GM21447 (cell line): ENCODE measurements around the gene KRT2.
"Not testable (repeated sequence)": the region's sequence is repeated elsewhere in the genome, so short reads cannot be mapped to it uniquely, and the experiment has no call there.

Experiments
- ATAC-seq: cut with Tn5 transposase; IDR thresholded peaks from one replicate; pipeline ENCODE4 v1.9.1; 2021; ENCODE audit not compliant: unreplicated experiment

KRT2 gene

GRCh38 chr12:52685406-52685890, 33.4 kb upstream of the KRT2 start:
- ATAC-seq = no peak

DNA sequence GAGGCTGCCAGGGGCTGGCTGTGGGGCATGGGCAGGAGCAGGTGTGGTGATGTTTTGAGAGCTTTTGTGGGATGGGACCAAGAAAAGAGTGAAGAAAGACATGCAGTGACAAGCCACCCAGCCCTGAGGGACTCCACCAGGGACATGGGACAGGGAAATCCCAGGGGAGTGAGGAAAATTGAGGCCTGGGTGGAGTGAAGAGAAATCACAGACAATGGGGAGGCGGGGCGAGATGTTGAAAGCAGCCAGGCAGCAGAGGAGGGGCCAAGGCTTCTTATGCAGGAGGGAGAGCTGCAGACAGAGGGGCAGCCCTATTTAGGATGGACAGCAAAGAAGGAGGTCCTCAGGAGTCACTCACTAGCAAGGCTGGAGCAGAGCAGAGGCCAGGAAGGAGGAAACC, 32.4 kb upstream of the KRT2 start:
- ATAC-seq = no peak

DNA sequence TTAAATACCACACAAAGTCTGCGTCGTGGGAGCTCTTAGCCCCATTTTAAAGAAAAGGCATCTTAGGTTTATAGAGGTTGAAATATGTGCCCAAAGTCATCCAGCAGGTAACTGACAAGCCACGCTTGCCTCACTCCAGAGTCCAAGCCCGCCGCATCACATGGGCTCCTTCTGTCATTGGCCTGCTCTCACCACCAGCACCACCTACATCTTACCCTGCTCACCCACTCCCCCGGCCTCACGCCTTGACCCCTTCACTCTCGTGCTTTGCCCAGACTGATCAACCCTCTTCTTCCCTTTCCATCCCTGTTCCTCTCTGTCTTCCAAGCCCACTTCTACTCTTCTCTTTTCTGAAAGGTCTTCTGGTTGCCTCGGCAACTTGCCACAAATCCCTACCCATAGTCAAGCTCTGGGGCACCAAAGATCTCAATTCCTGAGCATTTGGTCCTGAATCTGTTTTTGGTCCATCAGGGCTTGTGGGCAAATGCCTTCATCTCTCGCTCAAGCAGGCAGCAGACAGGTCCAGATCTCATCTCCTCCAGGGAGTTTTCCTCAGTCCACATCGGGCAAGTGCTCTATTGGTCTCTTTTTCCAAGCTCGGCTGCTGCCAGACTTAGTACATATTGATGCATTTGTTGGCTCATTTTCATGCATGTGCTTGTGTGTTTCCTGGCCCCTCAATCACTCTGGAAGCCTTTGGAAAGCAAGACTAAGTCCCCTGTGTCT, 31.7 kb upstream of the KRT2 start:
- ATAC-seq = no peak

GRCh38 chr12:52682938-52683574, 31.0 kb upstream of the KRT2 start:
- no peak for ATAC-seq

GRCh38 chr12:52682381-52682660, 30.3 kb upstream of the KRT2 start:
- ATAC-seq = no peak

DNA sequence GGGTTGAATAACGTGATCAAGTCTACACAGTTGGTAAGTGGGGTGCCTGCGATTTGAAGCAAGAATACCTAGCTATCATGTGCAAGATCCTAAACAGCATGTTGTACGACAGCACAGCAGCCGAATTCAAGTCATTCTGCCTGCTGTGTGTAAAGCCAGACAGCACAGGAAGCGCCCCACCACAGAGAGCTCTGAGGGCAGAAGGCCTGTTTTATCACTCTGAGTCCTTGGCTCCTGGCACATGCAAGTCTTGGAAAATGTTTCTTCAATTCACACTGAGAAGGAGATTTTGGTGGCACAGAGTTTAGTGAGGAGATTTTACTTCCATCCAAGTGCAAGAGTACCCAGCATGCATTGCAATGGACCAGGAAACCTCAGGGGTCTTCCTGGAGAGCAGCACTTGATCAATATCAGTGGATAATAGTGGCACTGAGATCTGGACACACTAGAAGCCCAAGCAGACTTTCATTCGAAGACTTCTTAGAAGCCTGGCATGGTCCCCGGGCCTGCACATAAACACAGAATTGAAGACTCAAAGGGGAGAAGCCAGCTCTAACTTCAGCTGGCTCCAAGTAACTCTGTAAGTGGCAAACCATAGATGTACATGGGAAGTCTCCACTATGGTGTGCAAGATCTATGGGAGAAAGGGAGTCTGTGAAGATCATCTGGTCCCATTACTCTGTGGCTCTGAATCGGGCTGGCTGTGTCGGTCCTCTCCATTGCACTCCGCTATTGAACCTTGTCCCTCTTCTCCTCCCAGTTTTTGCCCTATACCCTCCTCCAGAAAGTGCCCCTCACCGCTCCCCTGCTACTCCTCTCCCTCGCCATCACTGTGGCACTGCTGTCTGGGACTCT, 29.7 kb upstream of the KRT2 start:
- ATAC-seq = no peak

DNA sequence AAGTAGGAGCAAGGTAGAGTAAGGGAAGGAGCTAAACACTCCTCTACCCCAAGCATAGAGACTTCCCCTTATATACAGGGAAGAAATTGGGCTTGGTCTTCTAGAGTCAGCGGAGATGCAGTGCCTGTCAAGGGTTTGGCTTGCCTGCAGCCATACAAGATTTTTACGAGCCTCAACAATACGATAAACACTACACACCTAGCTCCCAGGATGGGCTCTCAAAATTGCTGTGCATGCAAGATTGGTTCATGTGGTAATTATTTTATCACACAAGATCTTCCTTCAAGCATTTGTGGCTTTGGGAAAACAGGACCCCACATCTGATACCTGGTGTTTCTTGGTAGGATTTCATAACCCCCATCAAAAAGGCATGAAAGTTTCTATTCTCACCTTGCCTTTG, 28.4 kb upstream of the KRT2 start, which contains the start of gene KRT1:
Gene KRT1 (minus strand): TSS at position 45 of the 400 bp plus-strand sequence. CDS start 59 bp downstream, outside the sequence.
- ATAC-seq = no peak

DNA sequence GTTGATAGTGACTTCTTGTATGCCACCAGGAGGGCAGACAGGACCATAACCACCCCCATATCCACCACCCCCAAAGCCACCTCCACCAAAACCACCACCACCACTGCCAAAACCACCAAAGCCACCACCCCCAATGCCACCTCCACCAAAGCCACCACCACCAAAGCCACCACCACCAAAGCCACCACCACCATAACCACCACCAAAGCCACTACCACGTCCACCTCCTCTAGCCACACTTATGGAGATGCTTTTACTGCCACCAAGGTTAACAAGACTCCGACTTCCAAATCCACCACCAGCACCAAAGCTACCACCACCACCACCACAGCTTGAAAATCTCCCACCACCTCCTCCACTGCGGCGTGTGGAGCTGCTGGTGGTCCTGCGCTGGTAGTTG, 27.9 kb upstream of the KRT2 start:
- no peak for ATAC-seq

- no peak for ATAC-seq
These were observed 25.7 kb upstream of the KRT2 start for GRCh38 chr12:52677671-52678070.

DNA sequence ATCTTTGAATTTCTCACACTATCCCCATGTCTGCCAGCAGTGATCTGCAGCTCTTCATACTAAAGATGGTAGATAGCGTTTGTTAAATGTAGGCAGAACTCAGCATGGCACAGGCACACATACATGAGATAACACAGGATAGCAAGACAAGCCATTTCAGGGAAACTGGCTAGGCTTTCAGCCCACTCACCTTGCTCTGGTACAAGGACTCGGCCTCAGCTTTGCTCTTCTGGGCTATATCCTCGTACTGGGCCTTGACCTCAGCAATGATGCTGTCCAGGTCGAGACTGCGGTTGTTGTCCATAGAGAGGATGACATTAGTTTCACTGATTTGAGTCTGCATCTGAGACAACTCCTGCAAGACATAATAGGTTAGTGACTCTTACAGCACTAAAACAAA, 25.1 kb upstream of the KRT2 start:
- ATAC-seq = no peak

- ATAC-seq = no peak
These were observed 24.2 kb upstream of the KRT2 start for GRCh38 chr12:52676163-52676562.

- ATAC-seq = no peak
These were observed 23.3 kb upstream of the KRT2 start for GRCh38 chr12:52675301-52675701.

GRCh38 chr12:52674433-52674775, 22.4 kb upstream of the KRT2 start:
- ATAC-seq = no peak

DNA sequence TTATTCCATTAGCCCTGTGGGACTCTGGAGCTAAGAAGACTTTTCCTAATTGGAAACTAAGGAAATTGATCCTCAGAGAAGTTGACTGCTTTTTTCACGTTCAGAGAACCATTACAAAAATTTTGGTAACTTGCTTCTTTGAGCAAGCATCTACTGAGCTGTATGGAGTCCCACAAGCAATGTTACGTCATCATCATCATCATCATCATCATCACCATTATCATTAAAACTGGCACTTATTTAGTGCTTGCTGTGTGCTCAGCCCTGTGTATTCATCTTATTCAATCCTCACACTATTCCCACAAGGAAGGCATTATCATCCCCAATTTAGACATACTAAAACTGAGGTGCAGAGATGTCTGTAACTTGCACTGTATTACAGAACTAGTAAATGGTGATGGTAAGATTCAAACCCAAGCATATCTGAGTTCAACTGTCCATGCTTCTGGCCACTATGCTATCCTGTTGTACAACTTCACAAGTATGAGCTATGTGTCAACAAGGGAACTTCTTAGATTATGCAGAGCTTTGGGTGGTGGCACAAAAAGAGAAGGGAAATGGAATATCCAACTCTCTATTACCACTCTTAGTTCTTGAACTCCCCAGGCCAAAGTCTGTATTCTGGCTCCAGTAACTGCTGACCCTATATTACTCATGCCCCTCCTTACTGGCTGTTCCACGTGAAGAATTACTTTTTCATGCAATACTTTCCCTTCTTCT, 21.9 kb upstream of the KRT2 start:
- ATAC-seq = no peak

GRCh38 chr12:52673217-52673616, 21.2 kb upstream of the KRT2 start:
- no peak for ATAC-seq

DNA sequence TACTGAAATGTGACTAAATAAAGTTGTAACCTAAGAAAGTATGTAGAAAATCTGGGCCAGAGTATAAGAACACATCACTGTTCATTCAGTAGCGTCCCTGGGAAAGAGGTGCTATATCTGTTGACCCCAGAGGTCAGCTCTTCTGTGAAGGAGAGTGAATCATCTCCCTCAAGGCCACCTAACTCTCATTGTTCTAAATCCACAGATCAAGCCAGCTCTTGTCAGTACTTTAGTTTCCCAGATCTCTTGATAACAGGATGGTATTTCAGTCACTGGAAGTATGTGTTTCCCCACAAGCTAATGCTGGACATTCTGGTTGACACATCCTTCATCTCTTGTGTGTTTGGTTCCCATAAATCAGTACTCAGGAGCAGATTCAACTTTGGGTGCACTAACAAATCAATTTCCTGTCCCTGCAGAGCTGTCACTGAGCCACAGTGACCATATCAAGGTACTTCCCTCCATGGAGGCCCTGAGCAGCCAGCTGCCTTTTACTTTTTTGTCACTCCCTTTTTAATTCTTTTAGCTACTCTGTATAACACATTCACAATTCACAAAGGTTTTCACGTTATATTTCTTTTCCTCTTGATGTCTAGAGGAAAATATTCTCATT, 20.4 kb upstream of the KRT2 start:
- ATAC-seq = no peak

- no peak for ATAC-seq
These were observed 18.9 kb upstream of the KRT2 start for GRCh38 chr12:52670961-52671360.

GRCh38 chr12:52670506-52670905, 18.5 kb upstream of the KRT2 start:
- no peak for ATAC-seq

- ATAC-seq = not testable (repeated sequence)
These were observed 17.9 kb upstream of the KRT2 start for GRCh38 chr12:52669941-52670340.

- ATAC-seq = no peak
These were observed 17.4 kb upstream of the KRT2 start for GRCh38 chr12:52669426-52669825.

- no peak for ATAC-seq
These were observed 15.9 kb upstream of the KRT2 start for GRCh38 chr12:52667931-52668330.
